Loucy (cell line): ENCODE results near the gene PRRC2A.

Source experiments
- EZH2phosphoT487 ChIP-seq: fragments of 200-600 bp; IDR thresholded peaks from 2 replicates; pipeline ENCODE4 v1.6.1; 2018; ENCODE audit warnings: antibody characterized with exemption, mild to moderate bottlenecking, moderate library complexity, borderline replicate concordance
- TF ChIP-seq, protein P1 (sequence below): fragments of 200-600 bp; sonication (generic); conservative IDR thresholded peaks from 2 replicates; pipeline ENCODE4 v1.5.1; 2014; ENCODE audit warnings: mild to moderate bottlenecking, antibody characterized with exemption, low read length

DNA sequence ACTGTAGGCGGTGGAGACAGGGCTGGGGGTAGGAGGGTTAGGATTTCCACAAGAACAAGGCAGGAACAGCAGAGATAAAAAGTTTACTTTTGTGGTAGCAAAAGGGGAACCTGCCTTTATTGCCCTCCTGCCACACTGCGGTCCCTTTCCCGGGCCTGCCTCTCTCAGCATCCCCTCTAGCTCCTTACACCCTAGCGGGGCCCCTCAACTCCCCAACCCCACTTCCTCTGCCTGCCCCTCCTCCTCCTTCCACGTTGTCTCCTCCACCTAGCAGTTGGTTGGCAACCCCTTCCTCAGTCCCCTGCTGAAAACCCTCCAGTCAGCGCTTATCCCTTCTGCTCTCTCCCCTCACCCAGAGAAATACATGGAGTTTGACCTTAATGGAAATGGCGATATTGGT, 4.8 kb upstream of the PRRC2A start:
- TF ChIP-seq, protein P1, sequence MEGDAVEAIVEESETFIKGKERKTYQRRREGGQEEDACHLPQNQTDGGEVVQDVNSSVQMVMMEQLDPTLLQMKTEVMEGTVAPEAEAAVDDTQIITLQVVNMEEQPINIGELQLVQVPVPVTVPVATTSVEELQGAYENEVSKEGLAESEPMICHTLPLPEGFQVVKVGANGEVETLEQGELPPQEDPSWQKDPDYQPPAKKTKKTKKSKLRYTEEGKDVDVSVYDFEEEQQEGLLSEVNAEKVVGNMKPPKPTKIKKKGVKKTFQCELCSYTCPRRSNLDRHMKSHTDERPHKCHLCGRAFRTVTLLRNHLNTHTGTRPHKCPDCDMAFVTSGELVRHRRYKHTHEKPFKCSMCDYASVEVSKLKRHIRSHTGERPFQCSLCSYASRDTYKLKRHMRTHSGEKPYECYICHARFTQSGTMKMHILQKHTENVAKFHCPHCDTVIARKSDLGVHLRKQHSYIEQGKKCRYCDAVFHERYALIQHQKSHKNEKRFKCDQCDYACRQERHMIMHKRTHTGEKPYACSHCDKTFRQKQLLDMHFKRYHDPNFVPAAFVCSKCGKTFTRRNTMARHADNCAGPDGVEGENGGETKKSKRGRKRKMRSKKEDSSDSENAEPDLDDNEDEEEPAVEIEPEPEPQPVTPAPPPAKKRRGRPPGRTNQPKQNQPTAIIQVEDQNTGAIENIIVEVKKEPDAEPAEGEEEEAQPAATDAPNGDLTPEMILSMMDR: no peak
- no peak for TF ChIP-seq EZH2phosphoT487
